Fibroblast of pulmonary artery (primary cell): ENCODE data around the gene DENND1C.
"Not testable (repeated sequence)": the region's sequence is repeated elsewhere in the genome, so short reads cannot be mapped to it uniquely, and the experiment has no call there.

Experiments used
- DNase-seq: peaks from one replicate; pipeline ENCODE4 v3.0.0-alpha.2; 2010; ENCODE audit warnings: low read depth
- H3K4me3 ChIP-seq: replicated peaks from 2 replicates; pipeline ENCODE4 v1.5.1; 2011; ENCODE audit warnings: low read depth, mild to moderate bottlenecking, control low read depth, low read length, moderate library complexity
- CTCF ChIP-seq: IDR thresholded peaks from 2 replicates; pipeline ENCODE4 v1.5.1; 2011; ENCODE audit warnings: mild to moderate bottlenecking, control low read depth, low read length, inconsistent platforms; ENCODE audit errors: missing control alignments

Gene DENND1C

GRCh38 chr19:6429419-6430221 lies 52.0 kb downstream of the DENND1C start:
- H3K4me3 ChIP-seq: no peak overlapping the region
- TF ChIP-seq CTCF: no peak
- no peak for DNase-seq

GRCh38 chr19:6428692-6429418 lies 52.7 kb downstream of the DENND1C start:
- not testable (repeated sequence) for DNase-seq, H3K4me3 ChIP-seq

DNA sequence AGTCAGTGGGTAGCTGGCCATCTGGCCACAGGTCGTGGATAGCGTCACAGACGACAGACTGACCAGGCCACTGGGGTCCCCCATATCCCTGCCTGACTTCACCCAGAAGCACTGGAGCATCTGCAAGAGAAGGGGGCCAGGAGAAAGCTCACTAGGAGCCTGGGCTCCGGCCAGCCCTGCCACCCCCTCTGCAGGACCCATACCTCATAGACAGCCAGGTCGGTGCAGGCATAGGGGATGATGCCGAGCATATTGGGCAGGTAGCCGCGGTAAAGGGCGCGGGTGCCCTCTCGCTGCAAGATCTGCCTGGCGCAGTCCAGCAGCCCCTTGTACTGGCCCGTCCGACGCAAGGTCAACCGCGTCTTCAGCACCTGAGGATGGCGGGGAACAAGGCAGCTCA lies 54.5 kb downstream of the DENND1C start:
- H3K4me3 ChIP-seq: no peak overlapping the region
- DNase-seq: no peak
- TF ChIP-seq CTCF: no peak

DNA sequence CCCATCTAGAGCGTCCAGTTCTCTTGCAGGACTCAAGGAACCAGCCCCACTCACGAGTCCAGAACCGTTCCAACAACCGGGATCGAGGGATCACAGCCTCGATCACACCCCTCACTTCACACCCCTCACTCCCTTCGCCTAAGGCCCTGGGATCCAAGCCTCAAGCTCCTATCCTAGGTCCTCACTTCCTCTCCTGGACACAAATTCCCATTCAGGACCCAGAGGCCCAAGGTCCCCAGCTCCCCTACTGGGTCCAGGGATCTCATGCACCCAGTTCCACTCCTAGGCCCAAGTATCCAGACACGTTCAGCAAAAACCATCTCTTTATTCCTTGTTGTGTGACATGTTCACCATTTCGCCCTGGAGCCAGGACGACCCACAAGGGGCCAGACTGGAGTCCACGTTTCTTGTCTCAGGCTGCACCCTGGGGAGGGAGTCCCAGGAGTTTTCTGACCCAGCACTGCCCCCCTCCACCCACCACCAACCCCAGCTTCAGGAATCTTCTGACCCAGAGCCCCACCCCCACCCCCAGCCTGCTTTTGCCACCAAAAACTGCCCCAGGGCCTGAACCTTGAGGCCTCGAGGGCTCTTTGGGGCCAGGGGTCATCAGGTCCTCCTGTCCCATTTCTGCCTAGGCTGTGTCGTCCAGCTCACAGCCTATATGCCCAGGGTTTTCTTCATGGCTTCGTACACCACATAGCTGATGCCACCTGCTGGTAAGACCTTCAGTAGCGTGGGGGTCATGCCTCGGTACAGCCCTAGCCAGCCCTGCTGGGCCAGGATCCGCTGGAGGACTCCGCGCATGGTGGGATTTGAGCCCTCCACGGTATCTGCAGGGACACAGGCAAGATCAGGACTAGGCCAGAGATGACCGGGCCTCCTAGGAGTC lies 55.6 kb downstream of the DENND1C start:
- H3K4me3 ChIP-seq: no peak overlapping the region
- DNase-seq: no peak
- no peak for TF ChIP-seq CTCF

DNA sequence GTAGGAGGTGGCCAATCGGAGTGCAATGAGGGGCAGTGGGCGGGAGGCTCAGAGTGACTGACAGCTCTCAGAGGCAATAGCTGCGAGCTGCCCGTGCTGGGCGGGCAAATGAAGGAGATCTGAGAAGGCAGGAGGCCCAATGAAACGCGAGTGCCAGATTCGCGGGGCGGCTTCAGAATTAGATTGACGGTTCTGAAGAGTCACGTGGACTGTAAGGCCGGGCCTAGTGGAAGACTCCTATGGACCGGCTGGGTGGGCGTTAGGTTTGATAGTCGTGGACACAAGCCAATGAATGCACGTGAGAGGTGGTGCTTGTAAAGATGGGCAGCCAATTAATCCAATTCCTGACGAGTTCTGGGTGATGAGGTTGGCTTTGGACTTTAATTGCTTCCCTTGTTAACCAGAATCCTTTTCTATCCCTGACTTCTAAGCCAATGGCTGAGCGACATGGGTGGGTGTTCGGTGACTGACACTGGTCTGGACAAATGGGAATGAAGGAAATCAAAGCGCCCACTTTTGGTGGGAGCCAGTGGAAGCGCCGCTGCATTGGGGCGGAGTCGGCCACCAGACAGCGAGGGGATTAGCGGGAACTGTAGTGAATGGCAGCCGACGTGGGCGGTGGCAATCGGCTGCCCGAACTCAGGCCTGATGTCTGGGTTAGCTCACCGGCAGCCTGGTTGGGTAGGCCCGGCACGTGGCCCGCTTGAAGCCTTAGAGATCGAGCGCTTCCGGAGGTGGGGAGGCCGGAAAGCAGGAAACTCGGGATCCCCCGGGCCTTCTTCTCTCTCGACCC lies 56.5 kb downstream of the DENND1C start:
- DNase-seq: peak; percentile 100
- no peak for TF ChIP-seq CTCF
- H3K4me3 ChIP-seq: no peak overlapping the region

DNA sequence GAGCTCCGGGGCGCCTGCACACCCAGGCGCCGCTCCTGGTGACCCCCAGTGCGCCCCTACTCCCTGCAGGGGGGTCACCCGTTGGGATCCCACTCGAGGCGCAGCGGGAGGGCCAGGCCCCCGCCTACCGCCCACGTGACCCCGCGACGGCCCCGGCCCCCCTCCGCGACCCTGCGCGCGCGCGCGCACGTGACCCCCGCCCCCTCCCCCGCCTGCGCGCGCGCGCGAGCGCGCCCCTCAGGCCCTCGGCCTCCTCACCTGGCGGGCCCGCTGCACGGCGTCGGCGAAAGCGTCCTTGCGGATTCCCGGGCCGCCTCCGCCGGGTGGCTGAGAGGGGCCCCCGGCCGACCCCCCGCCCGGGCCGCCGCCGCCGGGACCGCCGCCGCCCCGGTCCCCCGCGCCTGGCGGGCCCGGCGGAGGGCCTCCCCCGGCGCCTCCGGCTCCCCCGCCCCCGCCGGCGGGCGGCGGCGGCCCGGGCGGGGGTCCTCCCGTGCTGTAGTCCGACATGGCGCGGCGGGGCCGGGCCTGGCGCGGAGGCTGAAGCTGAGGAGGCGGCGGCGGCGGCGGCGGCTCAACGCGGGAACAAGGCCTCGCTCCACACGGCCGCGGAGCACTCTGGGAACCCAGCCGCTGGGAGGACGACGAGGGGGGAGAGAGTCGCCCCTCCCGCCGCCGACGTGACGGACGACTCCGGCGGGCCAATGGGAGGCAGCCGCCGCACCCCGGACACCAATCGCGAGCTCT lies 57.2 kb downstream of the DENND1C start, which contains the start of gene KHSRP:
TSS of gene KHSRP (minus strand) at position 617 of the 744 bp plus-strand sequence. CDS start at position 507, 110 bp downstream.
- DNase-seq: no peak
- no peak for TF ChIP-seq CTCF
- peak within 1 kb of the TSS; percentile 95 for H3K4me3 ChIP-seq
